ENCODE results near the gene TUSC2.

Gene TUSC2

GRCh38 chr3:50334339-50335075, 6.5 kb upstream of the TUSC2 start:
- DNase-seq, result no peak

GRCh38 chr3:50333744-50334328, 5.8 kb upstream of the TUSC2 start:
- peak; percentile 50 for DNase-seq

DNA sequence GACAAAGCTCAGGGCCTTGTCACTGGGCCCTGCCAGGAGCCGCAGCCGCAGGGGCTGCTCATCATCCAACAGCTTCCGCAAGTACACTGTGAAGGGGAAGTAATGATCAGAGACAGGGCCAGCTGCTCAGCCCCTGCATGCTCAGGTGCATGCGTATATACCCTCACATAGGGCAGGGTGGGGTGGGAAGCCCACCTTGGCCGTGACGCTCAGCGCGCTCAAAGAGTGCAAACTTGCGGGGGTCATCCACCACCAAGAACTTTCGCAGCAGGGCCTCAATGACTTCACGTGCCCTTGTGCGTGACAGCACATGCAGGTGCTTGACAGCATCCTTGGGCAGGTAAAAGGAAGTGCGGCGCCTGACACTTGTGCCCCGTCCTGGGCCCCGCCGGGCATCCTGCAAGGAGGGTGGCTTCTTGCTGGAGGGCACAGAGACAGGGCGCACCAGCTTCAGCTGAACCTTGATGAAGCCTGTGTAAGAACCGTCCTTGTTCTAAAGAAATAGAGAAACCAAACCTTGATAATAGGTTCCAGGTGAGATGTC, 3.4 kb upstream of the TUSC2 start:
- no peak for DNase-seq

- no peak for DNase-seq
Observed at GRCh38 chr3:50330330-50330729, 2.3 kb upstream of the TUSC2 start.

DNA sequence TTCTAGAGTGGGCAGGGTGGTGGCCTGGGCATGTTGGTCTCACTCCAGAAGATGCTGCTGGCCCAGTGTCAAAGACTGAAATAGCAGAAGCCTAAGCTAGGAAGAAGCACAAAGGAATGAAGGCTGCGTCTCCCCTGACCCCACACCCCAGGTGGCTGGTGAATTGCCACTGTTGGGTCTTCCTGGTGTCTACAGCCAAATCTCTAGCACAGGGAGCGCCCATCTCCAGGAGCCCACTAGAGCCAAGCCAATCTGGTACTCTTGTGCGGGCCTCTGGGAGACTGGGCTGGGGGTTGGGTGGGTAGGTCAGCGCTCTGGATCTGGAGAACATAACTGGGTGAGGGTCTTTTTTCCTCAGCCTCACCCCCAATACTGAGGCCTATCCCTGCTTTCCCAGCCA, 894 bp downstream of the TUSC2 start:
- DNase-seq, result no peak

GRCh38 chr3:50326182-50326541, 1.9 kb downstream of the TUSC2 start:
- no peak for DNase-seq

GRCh38 chr3:50325497-50326181, 2.4 kb downstream of the TUSC2 start:
- no peak for DNase-seq

GRCh38 chr3:50325113-50325480, 2.9 kb downstream of the TUSC2 start:
- DNase-seq, result no peak

DNA sequence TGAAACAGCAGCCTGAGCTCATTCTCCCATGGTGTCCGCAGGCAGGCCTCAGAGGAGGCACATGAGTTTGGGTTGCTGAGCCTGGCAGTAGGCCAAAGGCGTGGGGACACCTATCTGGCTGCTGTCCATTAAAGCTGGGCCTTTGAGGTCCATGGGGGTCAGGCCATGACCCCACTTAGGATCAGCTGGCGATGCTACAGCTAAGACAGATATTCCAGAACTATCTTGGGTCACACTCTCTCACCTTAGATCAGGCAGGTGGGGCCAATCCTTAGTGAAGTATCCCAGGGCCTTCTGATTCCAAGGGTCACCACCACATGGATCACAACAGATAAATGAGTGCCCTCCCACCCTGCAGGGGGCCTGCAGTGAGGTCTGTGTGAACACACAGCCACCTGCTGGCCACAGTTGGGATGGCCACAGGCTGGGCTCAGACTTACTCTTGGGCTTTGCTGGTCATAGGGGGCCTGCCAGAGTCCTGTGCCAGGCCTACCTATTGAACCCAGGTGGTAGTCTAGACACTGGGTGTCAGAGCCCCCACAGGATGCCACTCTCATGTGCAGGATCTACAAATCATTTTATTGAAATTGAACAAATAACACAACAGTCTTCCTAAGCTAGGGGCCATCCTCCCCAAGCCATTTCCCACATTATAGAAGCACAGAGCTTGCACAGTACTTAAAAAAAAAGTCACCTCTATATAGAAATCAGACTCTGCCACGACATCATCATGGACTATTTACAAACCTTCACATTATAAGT, 3.5 kb downstream of the TUSC2 start:
- DNase-seq, result peak; percentile 73

GRCh38 chr3:50323614-50324199, 4.3 kb downstream of the TUSC2 start:
- DNase-seq, result no peak

- no peak for DNase-seq
Observed at GRCh38 chr3:50323092-50323600, 4.9 kb downstream of the TUSC2 start.

DNA sequence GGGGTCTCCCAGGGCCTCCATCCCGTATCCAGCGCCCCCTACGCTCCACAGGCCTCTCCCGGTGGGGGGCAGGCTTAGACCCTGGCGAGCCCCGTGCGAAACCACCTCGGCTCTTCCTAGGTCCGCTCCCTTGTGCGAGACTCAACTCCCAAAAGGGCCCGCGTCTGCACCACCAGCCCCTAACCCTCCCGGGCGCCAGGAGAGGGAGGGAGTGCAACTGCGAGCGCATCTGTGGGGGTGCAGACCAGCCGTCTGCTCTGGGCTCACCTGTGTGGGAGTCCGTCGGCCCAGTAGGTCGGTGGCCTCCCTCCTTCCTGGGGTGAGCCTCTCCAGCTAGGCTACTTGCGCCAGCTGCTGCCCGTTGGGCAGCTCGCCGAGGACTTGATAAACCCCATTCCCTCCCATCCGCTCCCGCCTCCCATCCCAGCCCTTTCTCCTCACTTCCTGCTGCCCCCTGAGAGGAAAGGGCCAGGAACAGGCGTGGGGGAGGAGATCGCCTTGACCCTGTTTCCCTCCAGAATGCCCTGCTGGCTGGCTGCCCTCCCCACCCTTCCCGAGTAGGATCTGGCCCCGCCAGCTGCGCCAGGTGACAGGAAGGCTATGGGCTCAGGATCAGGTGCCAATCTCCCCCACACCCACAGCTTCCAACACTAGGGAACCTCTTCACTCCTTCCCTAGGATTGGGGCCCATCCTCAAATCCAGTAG, 5.5 kb downstream of the TUSC2 start, which contains the start of gene HYAL2:
TSS of gene HYAL2 (minus strand) at position 360 of the 706 bp plus-strand sequence. CDS start 2,256 bp downstream, outside the sequence.
- DNase-seq, result no peak

GRCh38 chr3:50322115-50322385, 6.0 kb downstream of the TUSC2 start:
- no peak for DNase-seq

GRCh38 chr3:50321336-50322114, 6.5 kb downstream of the TUSC2 start:
- peak; percentile 90 for DNase-seq

DNA sequence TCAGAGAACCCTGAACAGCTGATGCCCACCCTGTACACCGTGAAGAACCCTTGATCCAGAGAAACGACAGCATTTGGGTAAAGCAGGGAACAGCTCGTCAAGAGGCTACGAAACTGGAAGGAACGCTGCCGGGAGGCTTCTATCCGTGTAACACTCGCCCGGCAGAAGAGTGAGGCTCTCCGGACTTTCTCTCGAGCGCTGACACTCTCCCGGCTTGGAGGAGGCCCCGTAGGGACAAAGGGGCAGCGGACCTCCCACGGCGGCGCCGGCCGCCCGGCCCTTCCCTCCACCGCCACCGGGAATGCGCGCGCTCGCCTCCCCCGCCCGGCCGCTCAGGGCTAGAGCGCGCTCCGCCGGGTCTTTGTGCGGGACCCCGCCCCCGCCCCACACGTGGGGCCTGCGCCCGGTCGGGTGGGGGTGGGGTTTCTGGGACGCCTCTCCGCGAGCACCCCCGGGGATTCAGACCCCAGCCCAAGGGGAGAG, 7.1 kb downstream of the TUSC2 start:
- DNase-seq, result peak; percentile 75

- no peak for DNase-seq
Observed at GRCh38 chr3:50319894-50320625, 8.0 kb downstream of the TUSC2 start.

- no peak for DNase-seq
Observed at GRCh38 chr3:50319181-50319893, 8.7 kb downstream of the TUSC2 start.

GRCh38 chr3:50318615-50319014, 9.4 kb downstream of the TUSC2 start:
- DNase-seq, result no peak

GRCh38 chr3:50318163-50318562, 9.9 kb downstream of the TUSC2 start:
- DNase-seq, result no peak

All from fibroblast of skin of back (primary cell).